SK-N-SH (cell line): ENCODE results near the gene SLC25A21.

ENCODE experiments used
- POLR2AphosphoS5 ChIP-seq: IDR thresholded peaks from 2 replicates; pipeline ENCODE4 v1.6.1; 2012; ENCODE audit warnings: low read depth, low read length
- TF ChIP-seq, protein P1 (sequence below): fragments of 200-600 bp; sonication (generic); IDR thresholded peaks from 2 replicates; pipeline ENCODE4 v1.6.1; 2017; ENCODE audit warnings: antibody characterized with exemption, mild to moderate bottlenecking, moderate library complexity

DNA sequence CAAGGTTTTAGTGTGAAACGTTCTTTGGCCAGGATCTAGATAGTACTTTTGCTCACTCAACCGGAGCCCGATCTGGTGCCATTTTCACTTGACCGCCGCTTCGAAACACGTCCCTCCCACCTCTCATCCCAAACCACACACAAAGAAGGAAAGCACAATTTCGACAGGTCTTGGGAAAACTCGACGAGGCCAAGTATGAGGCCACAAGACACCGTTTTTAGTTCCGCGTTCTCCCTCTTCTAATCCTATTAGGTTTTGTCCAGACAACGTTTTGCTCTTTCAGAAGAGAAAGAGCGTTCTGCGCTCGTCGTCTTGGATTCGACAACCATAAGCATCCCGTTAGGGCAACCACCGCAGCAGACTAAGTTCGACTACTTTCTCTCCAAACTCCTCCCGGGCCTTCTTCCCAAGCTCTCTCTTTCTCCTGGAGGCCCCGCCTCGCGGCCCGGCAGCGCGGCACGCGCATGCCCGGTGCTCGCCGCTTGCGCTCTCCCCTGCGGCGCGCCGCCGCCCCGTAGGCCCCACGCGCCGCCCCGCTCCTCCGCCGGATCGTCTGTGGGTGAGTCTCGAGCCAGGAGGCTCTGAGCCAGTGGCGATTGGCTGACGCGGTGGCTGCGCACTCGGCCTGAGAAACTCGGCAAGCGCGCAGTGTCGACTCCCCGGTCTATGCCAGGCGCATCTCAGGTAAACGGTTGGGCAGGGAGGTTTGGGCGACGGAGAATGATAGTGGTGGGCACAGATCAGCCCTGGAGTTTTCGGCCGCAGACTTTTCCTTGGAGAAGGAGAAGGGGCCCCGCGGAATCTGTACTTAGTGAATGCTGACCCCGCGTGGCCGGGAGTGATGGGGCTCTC, 25.2 kb upstream of the SLC25A21 start, which contains the start of gene MIPOL1:
- TF ChIP-seq, protein P1, sequence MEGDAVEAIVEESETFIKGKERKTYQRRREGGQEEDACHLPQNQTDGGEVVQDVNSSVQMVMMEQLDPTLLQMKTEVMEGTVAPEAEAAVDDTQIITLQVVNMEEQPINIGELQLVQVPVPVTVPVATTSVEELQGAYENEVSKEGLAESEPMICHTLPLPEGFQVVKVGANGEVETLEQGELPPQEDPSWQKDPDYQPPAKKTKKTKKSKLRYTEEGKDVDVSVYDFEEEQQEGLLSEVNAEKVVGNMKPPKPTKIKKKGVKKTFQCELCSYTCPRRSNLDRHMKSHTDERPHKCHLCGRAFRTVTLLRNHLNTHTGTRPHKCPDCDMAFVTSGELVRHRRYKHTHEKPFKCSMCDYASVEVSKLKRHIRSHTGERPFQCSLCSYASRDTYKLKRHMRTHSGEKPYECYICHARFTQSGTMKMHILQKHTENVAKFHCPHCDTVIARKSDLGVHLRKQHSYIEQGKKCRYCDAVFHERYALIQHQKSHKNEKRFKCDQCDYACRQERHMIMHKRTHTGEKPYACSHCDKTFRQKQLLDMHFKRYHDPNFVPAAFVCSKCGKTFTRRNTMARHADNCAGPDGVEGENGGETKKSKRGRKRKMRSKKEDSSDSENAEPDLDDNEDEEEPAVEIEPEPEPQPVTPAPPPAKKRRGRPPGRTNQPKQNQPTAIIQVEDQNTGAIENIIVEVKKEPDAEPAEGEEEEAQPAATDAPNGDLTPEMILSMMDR = no peak; the same call in 1 of the 2 replicates
- TF ChIP-seq POLR2AphosphoS5 = no peak
